IMR-90 (cell line): ENCODE measurements around the gene MRPL11. TPM values are rescaled to one million over a fixed set of nuclear protein-coding genes. Genes with fewer than 3 reads are reported as not detected.

ENCODE experiments used
- ATAC-seq: fragments of 200-7000 bp; cut with Tn5 transposase; 2 replicates; pipeline ENCODE4 v1.9.1; 2020; ENCODE audit warnings: low read depth, mild to moderate bottlenecking, moderate library complexity
- BruUV-seq: library from RNA; stranded (reverse); fragments of 400-500 nt; replicated peaks from 2 replicates; lab custom pipeline; 2021; lab: Mats Ljungman, UMichigan
- CTCF ChIA-PET: fragments of 300-600 bp; formaldehyde crosslinking; extraction: SDS; loops from one replicate; lab custom pipeline; 2021; ENCODE audit warnings: antibody characterized with exemption; lab: Yijun Ruan, JAX
- POLR2A ChIA-PET: fragments of 300-600 bp; sonication (Branson Sonifier 250); formaldehyde crosslinking; loops from one replicate; lab custom pipeline; 2022; ENCODE audit warnings: antibody characterized with exemption; ENCODE audit not compliant: unreplicated experiment; lab: Charles Lee
- DNase-seq: peaks from one replicate; pipeline ENCODE4 v3.0.0; 2013
- H2AFZ ChIP-seq: replicated peaks from 2 replicates; pipeline ENCODE3; 2013; ENCODE audit warnings: low read length, mild to moderate bottlenecking; ENCODE audit not compliant: poor library complexity
- H2AK5ac ChIP-seq: 2 replicates; pipeline ENCODE4 v1.6.1; 2013; ENCODE audit warnings: low read depth, low read length, inconsistent platforms
- H2AK9ac ChIP-seq: replicated peaks from 2 replicates; pipeline ENCODE3; 2013; ENCODE audit warnings: mild to moderate bottlenecking, low read depth, low read length, moderate library complexity; ENCODE audit not compliant: poor library complexity
- H2BK120ac ChIP-seq: 2 replicates; pipeline ENCODE4 v1.6.1; 2013; ENCODE audit warnings: low read depth, low read length, inconsistent platforms
- H2BK15ac ChIP-seq: 3 replicates; pipeline ENCODE4 v1.6.1; 2013; ENCODE audit warnings: low read depth, low read length, inconsistent platforms
- H2BK20ac ChIP-seq: 2 replicates; pipeline ENCODE4 v1.6.1; 2013; ENCODE audit warnings: low read depth, mild to moderate bottlenecking, inconsistent platforms, low read length, moderate library complexity
- H2BK5ac ChIP-seq: 2 replicates; pipeline ENCODE4 v1.6.1; 2013; ENCODE audit warnings: mild to moderate bottlenecking, low read depth, low read length, inconsistent platforms; ENCODE audit not compliant: poor library complexity, severe bottlenecking
- H3K14ac ChIP-seq: replicated peaks from 2 replicates; pipeline ENCODE4 v1.6.1; 2013; ENCODE audit warnings: low read depth, low read length, inconsistent platforms
- H3K18ac ChIP-seq: 2 replicates; pipeline ENCODE4 v1.6.1; 2013; ENCODE audit warnings: low read depth, low read length, control low read depth
- H3K23ac ChIP-seq: 2 replicates; pipeline ENCODE4 v1.6.1; 2013; ENCODE audit warnings: low read depth, low read length, inconsistent platforms
- H3K27ac ChIP-seq: 2 replicates; pipeline ENCODE4 v1.5.1; 2013; ENCODE audit warnings: mild to moderate bottlenecking, control low read depth, low read length; ENCODE audit not compliant: insufficient read depth
- H3K27me3 ChIP-seq: 2 replicates; pipeline ENCODE4 v1.6.1; 2013; ENCODE audit warnings: low read length; ENCODE audit not compliant: control insufficient read depth, insufficient read depth
- H3K36me3 ChIP-seq: 2 replicates; pipeline ENCODE4 v1.6.1; 2013; ENCODE audit warnings: low read length, mixed read lengths; ENCODE audit not compliant: control insufficient read depth, insufficient read depth
- H3K4ac ChIP-seq: 2 replicates; pipeline ENCODE4 v1.6.1; 2013; ENCODE audit warnings: low read depth, low read length, inconsistent platforms
- H3K4me1 ChIP-seq: 2 replicates; pipeline ENCODE4 v1.6.1; 2013; ENCODE audit warnings: low read length, mixed read lengths; ENCODE audit not compliant: control insufficient read depth, insufficient read depth
- H3K4me2 ChIP-seq: 2 replicates; pipeline ENCODE4 v1.6.1; 2013; ENCODE audit warnings: low read depth, mild to moderate bottlenecking, control low read depth, low read length, moderate library complexity
- H3K4me3 ChIP-seq: 2 replicates; pipeline ENCODE4 v1.5.1; 2013; ENCODE audit warnings: low read depth, mild to moderate bottlenecking, control low read depth, low read length, moderate library complexity; ENCODE audit not compliant: insufficient read depth
- H3K56ac ChIP-seq: 2 replicates; pipeline ENCODE4 v1.6.1; 2013; ENCODE audit warnings: low read length, inconsistent platforms; ENCODE audit not compliant: insufficient read depth; ENCODE audit errors: extremely low read depth
- H3K79me1 ChIP-seq, 2 experiments: 2 replicates each; pipeline ENCODE4 v1.6.1; 2013; ENCODE audit warnings: low read length in 2 of 2, inconsistent platforms in 1 of 2, low read depth in 1 of 2
- H3K9ac ChIP-seq: 2 replicates; pipeline ENCODE4 v1.6.1; 2013; ENCODE audit warnings: low read depth, low read length, control low read depth
- H3K9me1 ChIP-seq: 2 replicates; pipeline ENCODE4 v1.6.1; 2013; ENCODE audit warnings: low read length, inconsistent platforms; ENCODE audit not compliant: insufficient read depth
- H3K9me3 ChIP-seq: 2 replicates; pipeline ENCODE4 v1.6.1; 2013; ENCODE audit warnings: low read length; ENCODE audit not compliant: control insufficient read depth, insufficient read depth
- H4K20me1 ChIP-seq: 2 replicates; pipeline ENCODE4 v1.6.1; 2013; ENCODE audit warnings: low read length, inconsistent platforms; ENCODE audit not compliant: insufficient read depth
- H4K5ac ChIP-seq: 2 replicates; pipeline ENCODE4 v1.6.1; 2013; ENCODE audit warnings: mild to moderate bottlenecking, low read depth, low read length, control low read depth
- H4K8ac ChIP-seq, 2 experiments: 2 replicates each; pipeline ENCODE4 v1.6.1; 2013; ENCODE audit warnings: low read depth in 2 of 2, low read length in 2 of 2, control low read depth in 1 of 2, inconsistent platforms in 1 of 2
- H4K91ac ChIP-seq: 2 replicates; pipeline ENCODE4 v1.6.1; 2013; ENCODE audit warnings: low read depth, low read length, inconsistent platforms; ENCODE audit not compliant: insufficient read depth
- FOS ChIP-seq: fragments of 150-350 bp; IDR thresholded peaks from 2 replicates; pipeline ENCODE4 v1.6.1; 2016; ENCODE audit warnings: low read depth, low read length
- MAFK ChIP-seq: IDR thresholded peaks from 2 replicates; pipeline ENCODE4 v1.6.1; 2012; ENCODE audit warnings: low read depth, low read length, improper control_type of control experiment
- RCOR1 ChIP-seq: IDR thresholded peaks from 2 replicates; pipeline ENCODE4 v1.6.1; 2012; ENCODE audit warnings: mild to moderate bottlenecking, low read length, improper control_type of control experiment; ENCODE audit not compliant: insufficient replicate concordance
- WGBS, 2 experiments: methylation state at CpG; one replicate each; pipeline versions ENCODE4 v1.1.5 to v1.1.7; 2013; ENCODE audit warnings: missing lambda C conversion rate in 2 of 2; ENCODE audit not compliant: insufficient read length in 1 of 2; ENCODE audit errors: extremely low coverage in 2 of 2; 5-methylcytosine and 5-hydroxymethylcytosine counted together
- dilution Hi-C: fragments of 300-500 bp; cut with HindIII; formaldehyde crosslinking; loops from one replicate; pipeline ENCODE4 v1.14.3; 2018; ENCODE audit warnings: low sequenced_read_pairs; ENCODE audit not compliant: unreplicated experiment
- in situ Hi-C: fragments of 300-500 bp; cut with MboI; formaldehyde crosslinking; loops from 3 replicates; pipeline ENCODE4 v1.14.3; 2019; ENCODE audit warnings: low sequenced_read_pairs, inconsistent platforms, mixed read lengths
- intact Hi-C: fragments of 100-400 bp; cut with micrococcal nuclease; formaldehyde crosslinking; loops from 2 replicates; pipeline ENCODE4 v1.10.0; 2022
- polyA plus RNA-seq, 3 experiments: library from polyadenylated mRNA; depleted of rRNA; stranded (reverse); fragments of >200 nt; gene quantifications; 2 replicates each; pipeline ENCODE4 v1.2.3, GENCODE V29; 2012; ENCODE audit warnings: low replicate concordance in 1 of 3
- total RNA-seq: library from RNA; depleted of rRNA; stranded (reverse); fragments of >200 nt; gene quantifications from 2 replicates; pipeline ENCODE4 v1.2.3, GENCODE V29; 2012

MRPL11 gene
- total and polyA plus RNA-seq, 2 of the 4 experiments (the other 2 are of a cell fraction), result 45.5 to 45.6 TPM

DNA sequence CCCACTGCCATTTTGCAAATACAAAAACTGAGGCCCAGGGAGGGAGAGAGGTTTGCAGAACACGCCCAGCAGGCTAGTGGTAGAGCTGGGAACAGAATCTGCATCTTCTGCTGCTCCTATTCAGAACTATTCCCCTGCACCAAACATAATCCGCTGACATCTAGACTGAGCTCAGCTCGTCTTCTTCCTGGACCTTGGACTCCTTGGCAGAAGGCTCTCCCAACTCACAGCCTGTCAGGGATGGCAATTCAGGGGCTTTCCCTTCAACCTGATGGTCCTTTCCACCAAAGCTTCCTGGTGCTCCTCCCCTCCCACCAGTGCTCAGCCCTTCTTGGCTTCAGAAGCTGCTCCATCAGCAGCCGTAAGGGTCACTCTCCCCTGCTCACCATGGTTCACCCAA, 27.3 kb downstream of the MRPL11 start:
- no peak overlapping the region for H3K23ac ChIP-seq
- in situ Hi-C loops (no loop called here), intact Hi-C loops (no loop called here), dilution Hi-C loops (no loop called here)
- H2AK9ac ChIP-seq, result no peak overlapping the region
- DNase-seq (no peak), ATAC-seq (no peak)
- no peak overlapping the region for H3K56ac ChIP-seq
- H3K9me1 ChIP-seq, result peaks cover 18% of the 10 kb centered on the region
- 0 out of 2 replicates have a peak, but pooled peaks cover 2% of the 10 kb centered on the region for H3K27me3 ChIP-seq
- no TSS peak for BruUV-seq
- H3K4me3 ChIP-seq, result no peak overlapping the region
- CTCF ChIA-PET, result no interaction called here
- no peak overlapping the region for H3K4ac ChIP-seq
- no peak overlapping the region for H2BK5ac ChIP-seq
- H4K20me1 ChIP-seq, result no peaks in the 10 kb centered on the region; the same call in none of the 2 replicates
- TF ChIP-seq RCOR1 (no peak), MAFK (no peak), FOS (no peak)
- no peak overlapping the region for H4K91ac ChIP-seq
- no peak overlapping the region for H3K9ac ChIP-seq
- H3K4me1 ChIP-seq, result peaks cover 3% of the 10 kb centered on the region
- H3K79me1 ChIP-seq, result peaks cover 7 to 28% of the 10 kb centered on the region in 2 experiments; a peak in 3 of 4 replicates
- POLR2A ChIA-PET, result no interaction called here
- no peak overlapping the region for H2BK20ac ChIP-seq
- no peak overlapping the region for H2BK15ac ChIP-seq
- no peak overlapping the region for H3K4me2 ChIP-seq
- H3K36me3 ChIP-seq, result no peaks in the 10 kb centered on the region
- H2AFZ ChIP-seq, result no peak overlapping the region
- H3K14ac ChIP-seq, result no peak overlapping the region
- 85% methylated on average over 2 of the region's 4 CpGs; no CpG with 5 or more reads in 1 of the 2 experiments for WGBS, 2 experiments
- no peak overlapping the region for H4K8ac ChIP-seq
- no peak overlapping the region for H3K27ac ChIP-seq
- no peak overlapping the region for H2BK120ac ChIP-seq
- no peak overlapping the region for H4K5ac ChIP-seq
- no peak overlapping the region for H2AK5ac ChIP-seq
- no peaks in the 10 kb centered on the region for H3K9me3 ChIP-seq
- no peak overlapping the region for H3K18ac ChIP-seq
